Measurements from ENCODE around the gene KAT2B.

Gene KAT2B

GRCh38 chr3:20066850-20067617, 26.8 kb downstream of the KAT2B start:
- no peak for DNase-seq

GRCh38 chr3:20068512-20069177, 28.4 kb downstream of the KAT2B start:
- DNase-seq, result no peak

- no peak for DNase-seq
These were observed 28.9 kb downstream of the KAT2B start for GRCh38 chr3:20069178-20069532.

- no peak for DNase-seq
These were observed 30.9 kb downstream of the KAT2B start for GRCh38 chr3:20071175-20071574.

- no peak for DNase-seq
These were observed 32.2 kb downstream of the KAT2B start for GRCh38 chr3:20072422-20072821.

- DNase-seq, result no peak
These were observed 32.8 kb downstream of the KAT2B start for GRCh38 chr3:20073068-20073467.

- DNase-seq, result no peak
These were observed 33.4 kb downstream of the KAT2B start for GRCh38 chr3:20073683-20074082.

GRCh38 chr3:20074226-20075063, 34.2 kb downstream of the KAT2B start:
- DNase-seq, result no peak

- no peak for DNase-seq
These were observed 35.0 kb downstream of the KAT2B start for GRCh38 chr3:20075197-20075596.

- DNase-seq, result no peak
These were observed 36.2 kb downstream of the KAT2B start for GRCh38 chr3:20076296-20076997.

- DNase-seq, result no peak
These were observed 36.8 kb downstream of the KAT2B start for GRCh38 chr3:20077068-20077467.

GRCh38 chr3:20078194-20078714, 38.0 kb downstream of the KAT2B start:
- no peak for DNase-seq

GRCh38 chr3:20079621-20080020, 39.4 kb downstream of the KAT2B start:
- DNase-seq, result no peak

- no peak for DNase-seq
These were observed 40.8 kb downstream of the KAT2B start for GRCh38 chr3:20080956-20081554.

GRCh38 chr3:20083253-20083652, 43.0 kb downstream of the KAT2B start:
- DNase-seq, result no peak

GRCh38 chr3:20083953-20084352, 43.7 kb downstream of the KAT2B start:
- no peak for DNase-seq

GRCh38 chr3:20091331-20092047, 51.2 kb downstream of the KAT2B start:
- DNase-seq, result no peak

GRCh38 chr3:20095470-20095869, 55.2 kb downstream of the KAT2B start:
- DNase-seq, result no peak

GRCh38 chr3:20096135-20096685, 56.0 kb downstream of the KAT2B start:
- no peak for DNase-seq

GRCh38 chr3:20097015-20097414, 56.8 kb downstream of the KAT2B start:
- no peak for DNase-seq

GRCh38 chr3:20099060-20099459, 58.8 kb downstream of the KAT2B start:
- no peak for DNase-seq
